ENCODE data around the gene DMAC2.
"Not testable (repeated sequence)": the region's sequence is repeated elsewhere in the genome, so short reads cannot be mapped to it uniquely, and the experiment has no call there.

Gene DMAC2

DNA sequence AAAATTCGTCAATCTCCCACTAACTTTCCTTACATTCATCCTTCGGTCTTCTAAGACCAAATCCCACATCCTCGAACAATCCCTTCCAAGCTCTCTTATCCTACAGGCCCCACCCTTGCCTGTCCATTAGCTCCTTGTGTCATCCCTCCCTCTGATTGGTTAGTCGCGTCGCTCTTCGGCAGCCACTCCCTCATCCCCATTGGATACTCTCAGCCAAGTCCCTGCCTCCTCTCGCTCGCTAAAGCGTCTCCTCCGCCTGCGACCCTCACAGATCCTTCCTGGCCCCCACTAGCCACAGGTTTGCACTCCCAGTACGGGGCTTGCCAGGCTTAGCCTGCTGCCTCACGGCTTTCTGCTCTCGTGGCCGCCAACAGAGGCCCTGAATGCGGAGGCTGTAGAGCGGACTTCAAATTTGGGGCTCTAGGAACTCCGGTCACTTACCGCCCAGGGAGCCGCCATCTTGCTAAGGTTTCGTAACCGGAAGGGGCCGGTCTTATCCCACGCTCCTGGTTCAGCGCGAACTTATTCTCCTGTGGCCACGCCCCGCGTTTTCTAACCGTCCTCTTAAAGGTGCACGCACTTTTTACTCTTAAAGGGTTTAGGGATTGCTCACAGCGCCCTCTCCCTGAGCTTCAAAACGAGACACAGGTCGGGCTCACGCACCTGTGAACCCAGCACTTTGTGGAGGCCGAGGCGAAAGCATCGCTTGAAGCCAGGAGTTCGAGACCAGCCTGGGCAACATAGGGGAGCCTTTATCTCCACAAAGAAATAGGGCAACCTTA, at the start of gene DMAC2:
TSS of gene DMAC2 (minus strand) at position 472 of the 782 bp plus-strand sequence. CDS start at position 459, 13 bp downstream.
- peak; percentile 98 for DNase-seq

- not testable (repeated sequence) for DNase-seq
Measured at GRCh38 chr19:41486953-41487352, 47.2 kb upstream of the DMAC2 start.

DNA sequence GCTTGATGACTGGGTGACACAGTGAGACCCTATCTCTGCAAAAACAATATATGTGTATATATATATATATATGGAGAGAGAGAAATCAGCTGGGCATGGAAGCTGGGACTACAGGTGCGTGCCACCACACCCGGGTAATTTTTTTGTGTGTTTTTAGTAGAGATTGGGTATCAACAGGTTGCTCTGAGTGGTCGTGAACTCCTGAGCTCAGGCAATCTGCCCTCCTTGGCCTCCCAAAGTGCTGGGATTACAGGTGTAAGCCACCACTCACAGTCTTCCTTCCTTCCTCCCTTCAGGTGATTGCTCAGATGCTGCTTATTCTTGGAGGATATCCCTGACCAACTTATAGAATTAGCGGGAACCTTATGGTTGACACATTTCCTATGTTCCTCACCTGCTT, 45.1 kb upstream of the DMAC2 start:
- DNase-seq: no peak

DNA sequence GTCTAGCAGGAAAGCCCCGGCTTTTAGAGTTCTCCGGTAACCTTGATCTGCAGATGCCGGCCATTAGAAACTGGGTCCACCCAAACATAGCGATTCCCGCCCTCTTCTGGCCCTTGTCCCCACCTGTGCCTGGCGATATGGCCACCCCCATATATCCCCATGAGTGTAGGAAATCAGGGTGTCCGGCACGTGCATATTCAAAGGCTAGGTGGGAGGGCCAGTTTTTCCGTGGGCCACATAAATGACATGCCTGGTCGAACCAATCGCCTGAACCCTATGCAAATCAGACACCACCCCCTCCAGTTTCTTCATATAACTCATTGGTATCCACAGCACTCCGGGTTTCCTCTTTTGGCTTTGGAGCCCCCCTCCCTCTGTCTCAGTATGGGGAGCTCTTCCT, 40.6 kb upstream of the DMAC2 start:
- no peak for DNase-seq

GRCh38 chr19:41479757-41480191, 40.1 kb upstream of the DMAC2 start:
- no peak for DNase-seq

GRCh38 chr19:41478875-41479756, 39.4 kb upstream of the DMAC2 start:
- DNase-seq: no peak

DNA sequence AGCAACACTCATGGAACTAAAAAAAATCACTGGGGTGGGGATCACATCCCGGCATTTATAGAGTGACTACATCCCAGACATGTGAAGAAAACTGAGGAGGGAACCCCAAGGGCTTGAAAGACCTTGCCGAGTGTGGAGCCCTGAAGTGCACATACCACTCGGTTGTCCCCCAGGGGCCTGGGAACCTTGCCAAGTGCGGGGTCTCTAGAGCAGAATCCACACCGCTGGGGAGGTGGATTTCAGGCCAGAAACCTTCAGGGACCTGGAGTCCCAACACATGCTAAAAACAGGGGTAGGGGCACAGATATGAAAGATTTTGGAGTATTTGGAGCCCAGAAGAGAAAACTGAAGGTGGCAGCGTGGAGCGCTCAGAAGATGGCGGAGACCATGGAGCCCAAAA, 38.5 kb upstream of the DMAC2 start:
- no peak for DNase-seq

- DNase-seq: no peak
Measured at GRCh38 chr19:41476583-41476982, 36.9 kb upstream of the DMAC2 start.

DNA sequence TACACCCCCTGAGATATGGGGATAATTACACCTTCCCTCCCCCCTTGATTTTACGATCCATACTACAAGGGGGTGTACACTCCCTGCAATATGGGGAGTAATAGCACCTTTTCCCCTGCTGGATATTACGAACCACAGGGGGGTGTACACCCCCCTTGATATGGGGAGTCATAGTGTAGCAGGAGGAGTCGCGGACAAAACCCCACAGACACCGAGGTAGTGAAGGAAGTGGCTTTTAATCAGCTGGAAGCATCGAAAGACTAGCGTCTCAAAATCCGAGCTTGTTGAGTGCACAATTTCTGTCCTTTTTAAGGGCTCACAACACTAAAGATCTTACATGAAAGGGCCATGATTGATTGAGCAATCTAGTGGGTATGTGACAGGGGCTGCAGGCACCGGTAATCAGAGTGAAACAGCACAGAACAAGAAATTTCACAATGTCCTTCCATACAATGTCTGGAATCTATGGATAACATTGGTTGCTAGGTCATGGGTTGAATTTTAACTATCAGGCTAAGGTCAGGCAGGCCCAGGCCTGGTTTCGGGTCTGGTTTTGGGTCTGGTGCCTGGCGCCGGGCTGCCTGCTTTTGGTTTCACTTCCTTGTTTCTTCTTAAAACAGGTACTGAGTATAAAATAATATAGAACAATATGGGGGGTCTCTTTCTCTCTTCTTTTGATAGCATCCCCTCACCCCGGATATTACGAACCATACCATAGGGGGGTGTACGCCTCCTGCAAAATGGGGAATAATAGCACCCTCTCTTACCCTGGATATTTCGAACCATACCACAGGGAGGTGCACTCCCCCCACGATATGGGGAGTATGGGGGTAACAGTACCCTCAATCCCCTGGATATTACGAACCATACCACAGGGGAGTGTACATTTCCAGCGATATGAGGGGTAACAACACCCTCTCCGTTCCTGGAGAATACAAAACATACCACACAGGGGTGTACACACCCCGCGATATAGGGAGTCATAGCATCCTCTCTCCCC, 23.8 kb upstream of the DMAC2 start:
- DNase-seq: not testable (repeated sequence)

DNA sequence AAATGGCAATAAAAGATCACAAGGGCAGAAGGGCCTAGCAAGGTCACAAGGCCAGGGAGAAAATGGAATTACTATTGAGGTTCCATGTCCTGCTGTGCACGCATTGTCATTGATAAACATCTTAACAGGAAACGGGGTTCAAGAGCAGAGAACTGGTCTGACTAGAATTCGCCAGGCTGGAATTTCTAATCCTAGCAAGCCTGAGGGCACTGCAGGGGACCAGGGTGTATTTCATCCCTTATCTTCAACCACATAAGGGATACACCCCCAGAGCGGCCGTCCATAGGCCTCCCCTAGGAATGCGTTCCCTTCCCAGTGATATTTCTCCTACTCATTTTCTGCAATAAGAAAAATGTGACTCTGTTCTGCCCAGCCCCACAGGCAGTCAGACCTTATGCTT, 22.8 kb upstream of the DMAC2 start:
- DNase-seq: no peak

- DNase-seq: no peak
Measured at GRCh38 chr19:41457241-41457640, 17.5 kb upstream of the DMAC2 start.

DNA sequence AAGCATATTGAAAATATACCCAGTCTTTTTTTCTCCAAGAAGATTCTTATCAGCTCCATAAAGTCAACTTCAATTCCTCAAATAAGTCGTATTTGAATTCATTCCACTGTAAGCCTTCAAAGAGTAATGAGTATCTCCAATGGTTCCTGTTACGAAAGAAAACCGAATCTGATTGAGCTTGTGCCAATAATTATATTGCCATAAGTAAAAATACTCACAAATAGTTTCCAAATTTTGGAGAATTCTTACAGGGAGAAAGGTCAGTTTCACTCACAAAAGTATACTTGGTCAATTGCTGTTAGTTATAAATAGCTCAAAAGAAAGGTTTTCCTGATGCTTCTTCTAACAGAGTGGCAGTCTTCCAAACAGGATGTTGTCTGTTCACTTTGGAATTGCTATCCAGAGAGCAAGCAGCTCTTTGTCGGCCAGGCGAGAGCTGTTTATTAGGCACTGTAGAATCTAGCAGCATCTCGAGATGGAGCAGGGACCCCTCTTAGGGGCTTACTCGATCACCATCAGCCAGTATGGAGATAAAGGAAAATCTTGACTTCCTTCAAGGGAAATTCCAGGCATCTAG, 16.7 kb upstream of the DMAC2 start:
- DNase-seq: peak; percentile 14

GRCh38 chr19:41455936-41456335, 16.2 kb upstream of the DMAC2 start:
- no peak for DNase-seq

- no peak for DNase-seq
Measured at GRCh38 chr19:41452584-41453275, 13.0 kb upstream of the DMAC2 start.

GRCh38 chr19:41449865-41450178, 10.1 kb upstream of the DMAC2 start:
- no peak for DNase-seq

DNA sequence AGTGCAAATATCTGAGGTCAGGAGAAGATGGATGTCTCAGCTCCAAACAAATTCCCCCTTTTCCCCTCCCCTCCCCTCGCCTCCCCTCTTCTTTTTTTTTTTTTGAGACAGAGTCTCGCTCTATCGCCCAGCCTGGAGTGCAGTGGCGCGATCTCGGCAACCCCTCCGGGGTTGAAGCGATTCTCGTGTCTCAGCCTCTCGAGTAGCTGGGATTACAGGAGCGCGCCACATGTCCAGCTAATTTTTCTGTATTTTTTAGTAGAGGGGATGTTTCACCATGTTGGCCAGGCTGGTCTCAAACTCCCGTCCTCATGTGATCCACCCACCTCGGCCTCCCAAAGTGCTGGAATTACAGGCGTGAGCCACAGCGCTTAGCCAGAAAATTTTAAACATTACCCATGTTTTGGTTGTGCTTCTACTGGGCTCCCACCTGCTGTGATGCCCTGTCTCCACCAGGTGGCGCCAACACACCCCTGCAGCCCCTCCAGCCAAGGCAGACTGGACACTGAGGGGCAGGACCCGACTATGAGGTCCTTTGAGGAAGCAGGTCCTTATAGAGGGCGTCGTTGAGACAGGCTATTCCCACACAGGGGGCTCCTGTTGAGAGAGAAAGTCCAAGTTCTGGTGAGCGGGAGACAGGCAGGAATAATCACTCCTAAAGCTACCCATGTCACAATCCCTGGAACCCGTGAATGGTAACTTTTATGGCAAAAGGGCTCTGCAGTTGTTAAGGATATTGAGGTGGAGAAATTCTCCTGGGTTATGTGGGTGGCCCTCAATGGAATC, 9.6 kb upstream of the DMAC2 start:
- peak; percentile 40 for DNase-seq

GRCh38 chr19:41447732-41448332, 8.1 kb upstream of the DMAC2 start:
- no peak for DNase-seq

- DNase-seq: no peak
Measured at GRCh38 chr19:41445575-41445974, 5.9 kb upstream of the DMAC2 start.

GRCh38 chr19:41443813-41444455, 4.2 kb upstream of the DMAC2 start:
- no peak for DNase-seq

Measured in HCEC 1CT (cell line).